Psoas muscle (tissue), 8 donors: Measurements from ENCODE around the gene DHH. TPM values are rescaled to one million over a fixed set of nuclear protein-coding genes. Genes with fewer than 3 reads are reported as not detected.
"Not testable (repeated sequence)": the region's sequence is repeated elsewhere in the genome, so short reads cannot be mapped to it uniquely, and the experiment has no call there.

Experiments
- ATAC-seq, 4 donors: fragments of 200-7000 bp; cut with Tn5 transposase; one replicate each; pipeline ENCODE4 v1.9.1; 2020; ENCODE audit warnings: moderate library complexity in 3 of 4, mild to moderate bottlenecking in 2 of 4
- DNase-seq, 2 donors: peaks; one replicate each; pipeline ENCODE4 v3.0.0-alpha.2; 2020
- H3K27ac ChIP-seq: fragments of 200-600 bp; one replicate; pipeline ENCODE4 v1.8.0; 2022
- H3K27me3 ChIP-seq, 3 donors: fragments of 200-600 bp in 1 of 3; one replicate each; pipeline versions ENCODE4 v1.6.1 to v1.8.0; 2013 to 2022; ENCODE audit warnings: low read length in 2 of 3, mild to moderate bottlenecking in 2 of 3, moderate library complexity in 1 of 3; ENCODE audit not compliant: insufficient read depth in 3 of 3
- H3K36me3 ChIP-seq, 2 donors: fragments of 200-600 bp in 1 of 2; one replicate each; pipeline versions ENCODE4 v1.6.1 to v1.8.0; 2013 to 2022; ENCODE audit warnings: low read depth in 1 of 2, mild to moderate bottlenecking in 1 of 2, moderate library complexity in 1 of 2; ENCODE audit not compliant: insufficient read depth in 1 of 2
- H3K4me1 ChIP-seq: fragments of 200-600 bp; one replicate; pipeline ENCODE4 v1.8.0; 2022
- H3K4me3 ChIP-seq: fragments of 200-600 bp; one replicate; pipeline ENCODE4 v1.8.0; 2022; ENCODE audit warnings: mild to moderate bottlenecking
- H3K9me3 ChIP-seq: fragments of 200-600 bp; one replicate; pipeline ENCODE4 v1.8.0; 2022
- WGBS, 3 donors: extraction: QIAGEN DNeasy Blood & Tissue Kit; methylation state at CpG; one replicate each; pipeline versions ENCODE4 v1.1.6 to v1.1.7; 2013; 5-methylcytosine and 5-hydroxymethylcytosine counted together
- intact Hi-C, 2 donors: fragments of 100-400 bp; cut with DNase I; formaldehyde crosslinking; loops; one replicate each; pipeline versions ENCODE4 v1.11.0 to v1.14.2; 2022
- polyA plus RNA-seq, 3 donors: library from polyadenylated mRNA; stranded (reverse); fragments of 200-250 nt; gene quantifications; one replicate each; pipeline ENCODE4 v1.2.3, GENCODE V29; 2013
- total RNA-seq, 4 donors: library from RNA; stranded (reverse); fragmentation: NEBNext Ultra II Directional in 2 of 4; extraction: Animal tissue kit (Norgen Biotek cat#: 25700) in 2 of 4; gene quantifications; one replicate each; pipeline versions ENCODE4 v1.2.1 to v1.2.4, GENCODE V29; 2021 to 2023
- TF ChIP-seq, protein P1 (sequence below): fragments of 200-600 bp; IDR thresholded peaks from one replicate; pipeline ENCODE4 v1.8.0; 2022; ENCODE audit warnings: antibody characterized with exemption
- donor health status: healthy with polysubstance abuse.
- donor health status: DM: no; HTN: no; CAD: no; lungs with moderate emphysema.
- donor health status: Bipolar disorder and iron deficiency.
- donor health status: healthy.
- donor health status: DM: yes; HTN: yes; CAD: no.
- donor health status: DM: no; HTN: no; CAD: no.
- donor health status: DM: no; HTN: no; CAD: no.
- donor health status: DM: yes; HTN: yes; CAD: no.

The DHH gene
- total and polyA plus RNA-seq, 7 donors = 0.07 to 0.43 (median 0.17) TPM

DNA sequence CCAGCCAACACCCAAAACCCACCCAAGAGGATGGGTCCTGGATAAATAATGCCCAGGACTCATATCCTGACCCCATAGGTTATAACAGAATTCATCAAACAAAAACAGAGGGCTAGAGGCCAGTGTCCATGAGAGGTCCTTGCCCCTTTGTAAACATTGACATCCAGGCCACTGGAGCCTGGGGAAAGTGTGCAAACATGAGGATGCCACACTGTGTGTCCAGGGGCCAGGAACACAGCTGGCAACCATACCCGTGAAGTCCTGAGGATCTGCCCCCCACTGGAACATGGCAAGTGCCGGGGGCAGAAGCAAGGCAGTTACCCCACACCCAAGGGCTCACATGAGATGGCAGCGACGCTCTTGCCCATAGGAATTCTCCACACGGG is 29.8 kb downstream of the DHH start:
- TF ChIP-seq, protein P1, sequence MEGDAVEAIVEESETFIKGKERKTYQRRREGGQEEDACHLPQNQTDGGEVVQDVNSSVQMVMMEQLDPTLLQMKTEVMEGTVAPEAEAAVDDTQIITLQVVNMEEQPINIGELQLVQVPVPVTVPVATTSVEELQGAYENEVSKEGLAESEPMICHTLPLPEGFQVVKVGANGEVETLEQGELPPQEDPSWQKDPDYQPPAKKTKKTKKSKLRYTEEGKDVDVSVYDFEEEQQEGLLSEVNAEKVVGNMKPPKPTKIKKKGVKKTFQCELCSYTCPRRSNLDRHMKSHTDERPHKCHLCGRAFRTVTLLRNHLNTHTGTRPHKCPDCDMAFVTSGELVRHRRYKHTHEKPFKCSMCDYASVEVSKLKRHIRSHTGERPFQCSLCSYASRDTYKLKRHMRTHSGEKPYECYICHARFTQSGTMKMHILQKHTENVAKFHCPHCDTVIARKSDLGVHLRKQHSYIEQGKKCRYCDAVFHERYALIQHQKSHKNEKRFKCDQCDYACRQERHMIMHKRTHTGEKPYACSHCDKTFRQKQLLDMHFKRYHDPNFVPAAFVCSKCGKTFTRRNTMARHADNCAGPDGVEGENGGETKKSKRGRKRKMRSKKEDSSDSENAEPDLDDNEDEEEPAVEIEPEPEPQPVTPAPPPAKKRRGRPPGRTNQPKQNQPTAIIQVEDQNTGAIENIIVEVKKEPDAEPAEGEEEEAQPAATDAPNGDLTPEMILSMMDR = no peak
- H3K27me3 ChIP-seq = no peaks in the 10 kb centered on the region
- 87 to 91% (median 90%) methylated on average over 5 of the region's 5 CpGs for WGBS, 3 donors
- ATAC-seq (no peak), DNase-seq (no peak)
- H3K27ac ChIP-seq = no peak overlapping the region
- H3K4me3 ChIP-seq = no peak overlapping the region
- no peaks in the 10 kb centered on the region for H3K36me3 ChIP-seq
- intact Hi-C loops = loop anchor here (2.0 to 10.0 kb wide), 4 partner anchors 33 to 170 kb away; no protein-coding TSS in a partner anchor
- H3K9me3 ChIP-seq = no peaks in the 10 kb centered on the region
- peaks cover 8% of the 10 kb centered on the region for H3K4me1 ChIP-seq

DNA sequence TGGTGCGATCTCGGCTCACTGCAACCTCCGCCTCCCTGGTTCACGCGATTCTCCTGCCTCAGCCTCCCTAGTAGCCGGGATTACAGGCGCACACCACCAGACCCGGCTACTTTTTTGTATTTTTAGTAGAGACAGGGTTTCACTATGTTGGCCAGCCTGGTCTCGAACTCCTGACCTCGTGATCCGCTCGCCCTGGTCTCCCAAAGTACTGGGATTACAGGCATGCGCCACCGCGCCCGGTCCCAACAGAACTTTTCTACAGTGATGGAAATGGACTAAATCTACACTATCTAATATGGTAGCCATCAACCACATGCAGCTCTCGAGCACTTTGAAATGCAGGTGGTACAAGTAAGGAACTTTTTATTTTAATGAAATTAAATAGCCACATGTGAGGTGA is 32.7 kb downstream of the DHH start:
- not testable (repeated sequence) for ATAC-seq, DNase-seq
- intact Hi-C loops = loop anchor here (5.0 to 10.0 kb wide), 3 partner anchors 35 to 173 kb away; no protein-coding TSS in a partner anchor

DNA sequence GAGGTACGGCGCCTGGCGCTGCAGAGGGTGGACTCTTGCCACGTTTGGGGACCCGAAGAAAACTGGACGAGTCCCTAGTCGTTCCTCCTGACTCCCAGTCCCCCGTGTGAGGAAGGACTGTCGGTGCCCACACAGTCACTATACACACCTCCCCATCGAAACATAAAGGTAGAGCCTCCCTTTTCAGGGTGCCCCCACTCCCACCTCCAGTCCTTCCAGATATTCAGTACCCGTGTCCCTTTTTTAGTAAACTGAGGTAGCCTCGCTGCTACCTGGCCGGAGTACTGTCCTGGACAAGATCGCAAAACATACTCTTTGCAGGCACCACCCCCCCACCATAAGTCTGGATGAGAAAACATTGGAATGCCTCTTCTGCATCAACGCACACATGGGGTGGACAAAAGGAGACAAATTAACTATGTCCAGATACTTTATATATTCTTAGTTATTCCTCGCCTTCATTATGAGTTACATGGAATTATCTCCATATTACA is 33.4 kb downstream of the DHH start:
- ATAC-seq (no peak), DNase-seq (no peak)
- TF ChIP-seq, protein P1 = no peak
- Histone ChIP-seq H3K27me3 (no peaks in the 10 kb centered on the region), H3K4me1 (peaks cover 23% of the 10 kb centered on the region), H3K9me3 (no peaks in the 10 kb centered on the region), H3K27ac (peak overlapping the region; percentile 95), H3K36me3 (no peaks in the 10 kb centered on the region), H3K4me3 (peak overlapping the region; percentile 99)
- intact Hi-C loops = loop anchor here (5.0 to 10.0 kb wide), 3 partner anchors 36 to 174 kb away; no protein-coding TSS in a partner anchor
- WGBS, 3 donors = 6 to 8% (median 7%) methylated on average over 16 of the region's 16 CpGs

More for the DNA sequence above, 32.7 kb downstream of the DHH start:
- H3K27ac ChIP-seq, H3K9me3 ChIP-seq, H3K36me3 ChIP-seq, H3K27me3 ChIP-seq: not testable (repeated sequence)
- peak overlapping the region; percentile 99 for H3K4me3 ChIP-seq
- WGBS, 3 donors = 89 to 94% (median 89%) methylated on average over 17 of the region's 17 CpGs
- H3K4me1 ChIP-seq = peaks cover 16% of the 10 kb centered on the region

DNA sequence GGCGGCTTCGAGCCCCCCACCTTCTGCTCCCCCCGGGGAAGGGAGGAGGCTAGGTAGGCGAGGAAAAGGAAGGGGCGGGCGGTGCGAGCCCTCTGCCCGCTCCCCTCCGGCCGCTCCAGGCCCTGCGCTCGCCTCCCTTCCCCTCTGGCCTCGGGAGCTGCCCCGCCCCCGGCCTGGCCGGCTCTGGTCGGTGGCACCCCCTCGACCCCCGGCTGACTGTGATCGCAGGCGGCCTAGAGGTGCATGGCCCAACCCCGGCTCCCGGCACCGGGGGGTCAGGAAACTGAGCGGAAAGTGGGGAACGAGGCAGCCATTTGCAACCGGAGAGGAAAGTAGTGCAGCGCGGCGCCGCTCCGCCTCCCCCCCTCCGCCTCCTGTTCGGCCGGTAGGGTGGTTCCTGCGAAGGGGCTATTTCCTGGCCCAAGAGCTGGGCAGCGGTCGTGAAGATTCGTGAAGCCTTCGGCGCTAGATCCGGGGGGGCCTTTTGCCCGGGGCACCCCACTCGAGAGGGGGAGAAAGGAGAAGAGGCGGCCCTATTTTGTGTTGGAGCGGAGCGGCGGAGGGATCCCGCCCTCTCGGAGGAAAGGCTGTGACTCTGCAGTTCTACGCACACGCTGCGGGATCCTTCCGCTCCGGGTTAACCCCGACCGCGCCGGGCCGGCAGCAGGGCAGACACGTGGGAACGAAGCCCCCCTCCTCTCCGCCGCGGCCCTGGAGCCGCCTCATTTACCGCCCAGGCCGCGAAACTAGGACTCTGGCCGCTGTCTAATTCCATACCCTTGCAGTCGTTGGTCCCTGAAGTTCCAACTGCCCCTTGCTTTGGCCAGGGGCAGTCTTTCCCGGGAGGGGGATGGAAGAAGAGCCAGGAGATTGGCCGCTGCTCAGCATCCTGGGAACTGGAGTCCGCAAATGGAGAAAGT is 34.1 kb downstream of the DHH start, which contains the start of gene KMT2D:
Gene KMT2D, minus strand, starts transcription at position 558 of the 920 bp plus-strand sequence. CDS start 5,470 bp downstream, outside the sequence.
- peak; percentile 94 to 97 for DNase-seq
- WGBS, 3 donors = 0 to 1% (median 1%) methylated on average over 52 to 74 of the region's 74 CpGs
- Histone ChIP-seq H3K4me3 (peak within 1 kb of the TSS; percentile 99), H3K36me3 (no peaks in the 10 kb centered on the region), H3K27me3 (no peaks in the 10 kb centered on the region), H3K27ac (peak within 1 kb of the TSS; percentile 95), H3K9me3 (no peaks in the 10 kb centered on the region), H3K4me1 (peaks cover 30% of the 10 kb centered on the region)
- intact Hi-C loops = loop anchor here (5.0 to 10.0 kb wide), 3 partner anchors 37 to 174 kb away; no protein-coding TSS in a partner anchor
- ATAC-seq = peak; percentile 88 to 91 (median 90)
- TF ChIP-seq, protein P1 = peak; percentile 25
